ENCODE measurements around the gene CD48.
"Not testable (repeated sequence)": the region's sequence is repeated elsewhere in the genome, so short reads cannot be mapped to it uniquely, and the experiment has no call there.

CD48 gene

DNA sequence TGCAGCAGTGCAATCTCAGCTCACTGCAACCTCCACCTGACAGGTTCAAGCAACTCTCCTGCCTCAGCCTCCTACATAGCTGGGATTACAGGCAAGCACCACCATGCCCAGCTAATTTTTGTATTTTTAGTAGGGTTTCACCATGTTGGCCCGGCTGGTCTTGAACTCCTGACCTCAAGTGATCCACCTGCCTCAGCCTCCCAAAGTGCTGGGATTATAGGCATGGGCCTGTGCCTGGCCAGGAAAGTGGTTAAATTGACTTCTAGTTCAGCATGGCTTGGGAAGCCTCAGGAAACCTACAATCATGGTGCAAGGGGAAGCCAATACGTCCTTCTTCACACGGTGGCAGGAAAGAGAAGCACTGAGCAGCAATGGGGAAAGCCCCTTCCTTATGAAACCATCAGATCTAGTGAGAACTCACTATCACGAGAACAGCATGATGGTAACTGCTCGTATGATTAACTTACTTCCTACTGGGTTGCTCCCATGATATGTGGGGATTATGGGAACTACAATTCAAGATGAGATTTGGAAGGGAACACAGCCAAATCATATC, 981 bp upstream of the CD48 start:
- peak in 1 of 2 experiments; percentile 21 for DNase-seq

DNA sequence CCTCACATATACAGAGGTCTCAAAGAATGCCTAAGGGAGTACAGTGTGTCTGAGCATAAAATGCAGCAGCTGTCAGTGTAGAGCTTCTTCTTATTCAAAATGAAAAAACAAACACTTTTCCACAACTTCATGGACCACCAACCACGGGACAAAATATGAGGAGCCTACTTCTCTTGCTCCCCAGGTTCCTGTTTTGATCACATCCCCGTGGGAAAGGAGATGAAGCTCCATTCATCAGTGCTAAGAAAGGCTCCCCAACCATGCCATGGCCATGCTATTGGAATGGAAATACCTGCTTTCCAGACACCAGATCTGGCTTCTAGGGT, 383 bp downstream of the CD48 start:
- no peak for DNase-seq

DNA sequence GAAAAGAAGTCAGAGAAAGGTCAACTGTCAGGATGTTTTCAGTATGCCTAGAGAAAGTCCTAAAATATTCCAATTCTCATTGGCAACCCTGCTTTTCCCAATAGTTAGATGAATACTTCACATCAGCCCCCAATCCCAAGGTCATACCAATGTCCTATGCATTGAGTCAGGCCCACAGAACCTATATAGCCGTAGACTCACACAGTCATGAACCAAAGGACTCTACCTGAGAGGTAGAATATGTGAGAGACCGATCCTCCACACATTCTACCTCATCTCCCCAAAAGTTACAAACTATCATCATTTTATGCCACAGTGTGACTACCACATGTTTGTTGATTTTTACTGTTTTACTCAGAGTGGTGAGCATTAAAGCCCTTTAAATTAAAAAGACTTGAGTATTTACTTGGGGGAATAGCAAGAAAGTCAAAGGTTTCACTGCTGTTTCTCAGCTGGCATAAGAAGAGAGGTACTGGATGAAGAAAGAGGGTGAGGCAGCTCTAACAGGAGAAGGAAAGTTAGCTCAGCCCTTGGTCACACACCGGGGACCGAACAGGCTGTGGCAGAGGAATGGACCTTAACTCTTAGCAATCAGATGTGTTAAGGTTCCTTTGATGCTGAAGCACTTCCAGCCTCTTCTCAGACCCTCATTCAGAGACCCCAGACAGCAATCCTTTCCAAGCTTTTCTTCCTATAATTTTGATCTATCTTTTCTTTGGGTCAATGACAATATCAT, 937 bp downstream of the CD48 start:
- no peak for DNase-seq

- no peak for DNase-seq
Observed at GRCh38 chr1:160709715-160710114, 1.9 kb downstream of the CD48 start.

DNA sequence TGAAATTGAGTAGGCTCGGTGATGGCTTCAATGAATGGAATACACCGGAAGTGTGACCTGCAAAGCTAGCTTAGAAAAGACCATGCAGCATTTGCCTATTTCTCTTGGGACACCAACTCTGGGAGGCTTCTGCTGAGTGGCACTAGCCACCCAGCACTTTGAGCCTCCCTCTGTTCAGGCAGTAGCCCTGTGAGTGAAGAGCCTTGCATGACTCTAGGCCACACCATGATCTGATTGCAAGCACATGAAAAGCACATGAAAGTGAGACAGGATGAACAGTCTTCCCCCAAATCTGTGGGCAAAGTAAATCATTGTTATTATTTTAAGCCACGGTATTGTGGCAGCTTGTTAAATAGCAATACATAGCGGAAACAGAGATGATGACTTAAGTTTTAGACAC, 2.8 kb downstream of the CD48 start:
- peak in 1 of 2 experiments; percentile 21 for DNase-seq

- no peak for DNase-seq
Observed at GRCh38 chr1:160708118-160708517, 3.5 kb downstream of the CD48 start.

GRCh38 chr1:160707236-160708064, 4.2 kb downstream of the CD48 start:
- DNase-seq, result no peak

GRCh38 chr1:160706526-160707235, 4.9 kb downstream of the CD48 start:
- DNase-seq, result no peak

DNA sequence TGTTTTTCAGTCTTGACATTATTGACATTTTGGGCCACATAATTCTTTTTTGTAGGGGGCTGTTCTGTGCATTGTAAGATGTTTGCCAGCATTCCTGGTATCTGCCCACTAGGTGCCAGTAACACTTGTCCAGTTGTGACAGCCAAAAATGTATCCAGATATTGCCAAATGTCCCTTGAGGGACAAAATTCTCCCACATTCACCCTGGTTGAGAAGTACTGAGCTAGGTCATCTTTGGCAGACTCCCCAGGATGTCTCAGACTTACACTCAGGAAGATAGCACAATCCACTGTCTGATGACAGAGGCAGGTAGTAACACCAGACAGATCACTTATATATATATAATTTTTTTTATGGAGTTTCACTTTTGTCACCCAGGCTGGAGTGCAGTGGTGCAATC, 5.9 kb downstream of the CD48 start:
- no peak for DNase-seq

- not testable (repeated sequence) for DNase-seq
Observed at GRCh38 chr1:160705212-160705621, 6.4 kb downstream of the CD48 start.

DNA sequence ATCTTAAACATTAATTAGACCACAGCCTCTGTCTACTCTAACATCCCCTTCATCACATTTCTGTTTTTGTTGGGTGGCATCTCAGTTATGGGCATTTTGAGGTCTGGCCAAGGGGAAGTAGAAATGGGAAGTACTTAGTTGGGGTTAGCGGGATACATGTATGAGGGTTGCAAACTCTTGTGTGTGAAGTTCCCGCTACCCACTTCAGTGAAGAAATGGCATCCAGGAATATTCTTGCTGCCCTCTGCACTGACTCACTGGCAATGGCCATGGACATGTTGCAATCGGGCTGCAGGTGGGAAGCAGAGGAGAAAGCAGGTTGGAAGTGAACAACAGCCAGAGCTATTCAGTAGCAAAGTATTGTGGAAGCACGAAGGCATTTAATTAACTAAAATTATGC, 7.4 kb downstream of the CD48 start:
- DNase-seq, result no peak

- DNase-seq, result no peak
Observed at GRCh38 chr1:160702100-160702499, 9.5 kb downstream of the CD48 start.

GRCh38 chr1:160692390-160692789, 19.2 kb downstream of the CD48 start:
- DNase-seq, result not testable (repeated sequence)

- no peak for DNase-seq
Observed at GRCh38 chr1:160685266-160685665, 26.4 kb downstream of the CD48 start.

DNA sequence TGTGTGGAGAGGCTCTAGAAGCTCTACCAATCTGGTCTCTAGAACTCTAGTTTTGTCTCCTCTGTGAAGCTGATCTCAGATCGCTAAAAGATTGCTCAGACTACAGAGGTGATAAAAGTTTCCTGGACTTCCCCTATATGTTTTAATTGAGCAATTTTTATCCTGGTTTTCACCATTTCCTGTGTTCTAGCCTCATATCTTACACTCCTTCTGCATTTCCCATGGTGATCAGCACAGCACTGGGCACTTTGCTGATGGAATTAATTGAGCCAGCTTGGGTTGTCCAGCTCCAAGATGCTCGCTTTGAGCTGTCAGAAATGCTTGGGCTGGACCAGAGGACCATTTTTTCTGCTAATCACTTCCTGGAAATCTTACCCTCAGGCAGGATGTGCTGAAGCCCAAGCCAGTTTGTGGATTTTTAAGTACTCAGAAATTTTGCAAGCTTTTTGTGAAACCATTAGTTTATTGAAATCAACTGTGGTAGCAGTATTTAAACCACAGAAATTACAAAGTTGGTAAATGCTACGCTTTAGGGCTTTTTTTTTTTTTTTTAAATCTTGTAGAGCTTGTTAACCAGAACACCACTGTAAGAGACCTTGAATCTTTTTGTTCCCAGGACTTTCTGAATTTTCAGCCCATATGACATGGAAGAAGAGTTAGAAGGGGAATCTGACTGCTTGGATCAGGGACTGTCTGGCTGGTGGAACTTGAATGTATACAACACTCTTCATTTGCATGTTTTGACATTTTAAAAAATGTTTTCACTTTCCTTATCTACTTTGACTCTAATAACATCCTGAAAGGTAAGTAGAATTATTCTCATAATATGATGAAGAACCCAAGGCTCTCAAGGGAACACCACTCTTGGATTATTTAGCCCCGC, 28.4 kb downstream of the CD48 start:
- DNase-seq, result no peak

DNA sequence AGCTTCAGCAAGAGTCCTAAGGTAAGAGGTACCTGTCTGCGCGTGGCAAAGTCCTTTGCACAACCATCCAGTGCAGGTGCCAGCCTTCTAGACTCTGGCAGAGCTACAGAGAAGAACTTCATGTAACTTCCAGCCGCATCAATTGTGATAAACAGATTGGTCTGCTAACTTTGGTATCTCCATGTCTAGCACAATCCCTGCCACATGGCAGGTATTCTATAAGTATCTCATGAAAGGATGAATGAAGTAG, 29.8 kb downstream of the CD48 start:
- no peak for DNase-seq

GRCh38 chr1:160681066-160681890, 30.3 kb downstream of the CD48 start:
- peak; percentile 88 to 92 for DNase-seq

- no peak for DNase-seq
Observed at GRCh38 chr1:160680399-160680798, 31.2 kb downstream of the CD48 start.

- no peak for DNase-seq
Observed at GRCh38 chr1:160679893-160680292, 31.7 kb downstream of the CD48 start.

- DNase-seq, result no peak
Observed at GRCh38 chr1:160676869-160677597, 34.6 kb downstream of the CD48 start.
